Dendritic cell treated with granulocyte-macrophage colony-stimulating factor and Interleukin-4, amounts not matched to agents 40 ng/mL and 50 ng/mL, for 4 days (primary cell): ENCODE measurements around the gene CYP3A5.
"Not testable (repeated sequence)": the region's sequence is repeated elsewhere in the genome, so short reads cannot be mapped to it uniquely, and the experiment has no call there.

Source experiments
- H3K27ac Mint-ChIP-seq: one replicate; pipeline ENCODE4 v1.8.0; 2022; ENCODE audit warnings: mild to moderate bottlenecking, mixed read lengths
- H3K27me3 Mint-ChIP-seq: one replicate; pipeline ENCODE4 v1.8.0; 2022; ENCODE audit warnings: mild to moderate bottlenecking, mixed read lengths
- H3K36me3 Mint-ChIP-seq: one replicate; pipeline ENCODE4 v1.8.0; 2022; ENCODE audit warnings: low read depth, mixed read lengths
- H3K4me1 Mint-ChIP-seq: one replicate; pipeline ENCODE4 v1.8.0; 2022; ENCODE audit warnings: low read depth, mixed read lengths
- H3K4me3 Mint-ChIP-seq: one replicate; pipeline ENCODE4 v1.8.0; 2022; ENCODE audit warnings: mild to moderate bottlenecking, moderate library complexity, mixed read lengths
- H3K9me3 Mint-ChIP-seq: one replicate; pipeline ENCODE4 v1.8.0; 2022; ENCODE audit warnings: mixed read lengths
- intact Hi-C: fragments of 100-400 bp; cut with micrococcal nuclease; formaldehyde crosslinking; loops from one replicate; pipeline ENCODE4 v1.15.0; 2022

Gene CYP3A5

GRCh38 chr7:99642027-99642426 is 37.8 kb downstream of the CYP3A5 start:
- peaks cover 21% of the 10 kb centered on the region for H3K4me1 Mint-ChIP-seq
- intact Hi-C loops = no loop called here
- no peaks in the 10 kb centered on the region for H3K27me3 Mint-ChIP-seq
- no peaks in the 10 kb centered on the region for H3K9me3 Mint-ChIP-seq
- H3K4me3 Mint-ChIP-seq = no peak overlapping the region
- peaks cover 40% of the 10 kb centered on the region for H3K36me3 Mint-ChIP-seq
- no peak overlapping the region for H3K27ac Mint-ChIP-seq

DNA sequence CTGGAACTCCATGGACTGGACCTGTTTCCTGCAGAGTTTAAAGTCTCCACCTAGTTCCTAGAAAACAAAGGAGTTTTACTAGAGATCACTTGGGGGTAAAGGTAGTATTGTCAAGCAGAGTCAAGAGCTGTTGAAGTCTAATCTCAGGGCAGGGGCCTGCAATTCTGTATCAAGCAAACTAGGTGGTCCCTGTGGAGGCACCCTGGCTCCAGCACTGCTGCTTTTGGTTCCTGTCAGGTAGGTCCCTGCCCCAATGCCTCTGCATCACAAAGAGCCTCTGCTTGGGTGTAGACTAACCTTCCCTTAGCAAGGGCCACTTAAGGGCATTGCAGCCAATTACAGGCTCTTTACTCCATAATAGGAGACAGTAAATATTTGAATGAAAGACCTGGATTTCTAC is 40.5 kb downstream of the CYP3A5 start:
- intact Hi-C loops = no loop called here
- Mint-ChIP-seq H3K27me3 (no peaks in the 10 kb centered on the region), H3K9me3 (no peaks in the 10 kb centered on the region), H3K4me3 (no peak overlapping the region), H3K27ac (no peak overlapping the region), H3K4me1 (peaks cover 21% of the 10 kb centered on the region), H3K36me3 (peaks cover 33% of the 10 kb centered on the region)

GRCh38 chr7:99638731-99639130 is 41.1 kb downstream of the CYP3A5 start:
- Mint-ChIP-seq H3K9me3 (no peaks in the 10 kb centered on the region), H3K27me3 (no peaks in the 10 kb centered on the region), H3K36me3 (peaks cover 33% of the 10 kb centered on the region), H3K4me3 (no peak overlapping the region), H3K4me1 (peaks cover 21% of the 10 kb centered on the region), H3K27ac (no peak overlapping the region)
- intact Hi-C loops = no loop called here

GRCh38 chr7:99637414-99637813 is 42.4 kb downstream of the CYP3A5 start:
- intact Hi-C loops, H3K27ac Mint-ChIP-seq, H3K9me3 Mint-ChIP-seq, H3K4me3 Mint-ChIP-seq, H3K27me3 Mint-ChIP-seq: not testable (repeated sequence)
- H3K4me1 Mint-ChIP-seq = peaks cover 21% of the 10 kb centered on the region
- peaks cover 41% of the 10 kb centered on the region for H3K36me3 Mint-ChIP-seq

DNA sequence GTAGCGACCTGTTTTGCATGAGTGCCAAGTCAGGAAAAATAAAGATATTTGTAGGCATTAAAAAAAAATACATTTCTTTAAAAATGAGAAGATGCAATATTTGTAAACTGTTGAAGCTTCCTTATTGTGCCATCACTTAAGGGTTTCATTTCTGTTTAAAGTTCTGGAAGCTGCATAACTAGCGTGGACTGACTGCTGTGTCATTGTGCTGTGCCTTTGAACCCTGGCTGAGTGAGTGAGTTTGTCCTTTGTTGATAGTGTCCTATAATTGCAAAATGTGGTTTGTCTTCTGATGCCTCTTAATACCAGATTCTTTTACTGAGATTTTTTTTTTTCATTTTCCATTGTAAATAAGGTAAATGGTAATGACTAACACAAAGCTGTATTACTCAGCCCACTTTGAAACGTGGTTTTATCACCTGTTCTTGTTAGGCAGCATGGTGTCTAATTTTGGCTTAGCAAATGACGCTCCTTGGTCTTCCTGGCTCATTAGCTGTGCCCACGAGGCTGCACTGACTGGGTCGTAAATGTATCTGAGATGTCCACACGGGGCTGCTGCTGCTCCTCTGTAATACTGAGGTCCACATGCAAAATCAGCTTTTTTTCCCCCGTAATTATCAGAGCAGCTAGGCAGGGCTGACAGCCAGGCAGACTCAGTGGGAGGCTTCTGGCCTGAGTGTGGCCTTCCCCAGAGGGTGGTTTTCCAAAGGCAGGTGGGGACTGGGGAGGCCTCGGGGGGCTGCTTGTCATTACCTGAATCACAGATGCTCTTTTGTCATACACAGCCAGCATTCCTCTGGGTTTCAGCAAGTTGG is 48.3 kb downstream of the CYP3A5 start:
- Mint-ChIP-seq H3K27me3 (no peaks in the 10 kb centered on the region), H3K4me3 (no peak overlapping the region), H3K9me3 (no peaks in the 10 kb centered on the region), H3K27ac (peak overlapping the region; percentile 72), H3K4me1 (peaks cover 23% of the 10 kb centered on the region), H3K36me3 (peaks cover 79% of the 10 kb centered on the region)
- intact Hi-C loops = no loop called here

- Mint-ChIP-seq H3K27ac (no peak overlapping the region), H3K4me3 (no peak overlapping the region), H3K9me3 (no peaks in the 10 kb centered on the region), H3K27me3 (no peaks in the 10 kb centered on the region), H3K4me1 (peaks cover 34% of the 10 kb centered on the region), H3K36me3 (peaks cover 91% of the 10 kb centered on the region)
- intact Hi-C loops = no loop called here
Measured at GRCh38 chr7:99629643-99630042, 50.2 kb downstream of the CYP3A5 start.

- H3K27me3 Mint-ChIP-seq = no peaks in the 10 kb centered on the region
- H3K36me3 Mint-ChIP-seq = peaks cover 91% of the 10 kb centered on the region
- no peaks in the 10 kb centered on the region for H3K9me3 Mint-ChIP-seq
- no peak overlapping the region for H3K27ac Mint-ChIP-seq
- intact Hi-C loops = no loop called here
- H3K4me3 Mint-ChIP-seq = no peak overlapping the region
- H3K4me1 Mint-ChIP-seq = peaks cover 36% of the 10 kb centered on the region
Measured at GRCh38 chr7:99628471-99629465, 51.0 kb downstream of the CYP3A5 start.

GRCh38 chr7:99627513-99627912 is 52.3 kb downstream of the CYP3A5 start:
- Mint-ChIP-seq H3K4me3 (no peak overlapping the region), H3K36me3 (peaks cover 91% of the 10 kb centered on the region), H3K4me1 (peaks cover 36% of the 10 kb centered on the region), H3K27me3 (no peaks in the 10 kb centered on the region), H3K27ac (no peak overlapping the region), H3K9me3 (no peaks in the 10 kb centered on the region)
- intact Hi-C loops = no loop called here

GRCh38 chr7:99626661-99627060 is 53.1 kb downstream of the CYP3A5 start:
- Mint-ChIP-seq H3K27ac (peak overlapping the region; percentile 26), H3K4me3 (no peak overlapping the region), H3K9me3 (no peaks in the 10 kb centered on the region), H3K36me3 (peaks cover 92% of the 10 kb centered on the region), H3K4me1 (peaks cover 37% of the 10 kb centered on the region), H3K27me3 (no peaks in the 10 kb centered on the region)
- intact Hi-C loops = no loop called here

GRCh38 chr7:99625961-99626360 is 53.8 kb downstream of the CYP3A5 start:
- H3K4me1 Mint-ChIP-seq = peaks cover 37% of the 10 kb centered on the region

GRCh38 chr7:99625321-99625720 is 54.5 kb downstream of the CYP3A5 start:
- no peaks in the 10 kb centered on the region for H3K9me3 Mint-ChIP-seq
- H3K36me3 Mint-ChIP-seq = peaks cover 97% of the 10 kb centered on the region
- no peak overlapping the region for H3K27ac Mint-ChIP-seq
- H3K27me3 Mint-ChIP-seq = no peaks in the 10 kb centered on the region
- intact Hi-C loops = no loop called here
- H3K4me1 Mint-ChIP-seq = peaks cover 37% of the 10 kb centered on the region
- H3K4me3 Mint-ChIP-seq = no peak overlapping the region

More at GRCh38 chr7:99625961-99626360, 53.8 kb downstream of the CYP3A5 start:
- peak overlapping the region; percentile 26 for H3K27ac Mint-ChIP-seq
- no peak overlapping the region for H3K4me3 Mint-ChIP-seq
- no peaks in the 10 kb centered on the region for H3K27me3 Mint-ChIP-seq
- intact Hi-C loops = no loop called here
- no peaks in the 10 kb centered on the region for H3K9me3 Mint-ChIP-seq
- H3K36me3 Mint-ChIP-seq = peaks cover 96% of the 10 kb centered on the region

- peak overlapping the region; percentile 25 for H3K27ac Mint-ChIP-seq
- H3K27me3 Mint-ChIP-seq = no peaks in the 10 kb centered on the region
- H3K36me3 Mint-ChIP-seq = peaks cover 97% of the 10 kb centered on the region
- no peaks in the 10 kb centered on the region for H3K9me3 Mint-ChIP-seq
- H3K4me1 Mint-ChIP-seq = peaks cover 37% of the 10 kb centered on the region
- H3K4me3 Mint-ChIP-seq = no peak overlapping the region
- intact Hi-C loops = no loop called here
Measured at GRCh38 chr7:99624484-99624883, 55.3 kb downstream of the CYP3A5 start.

- peak overlapping the region; percentile 25 for H3K27ac Mint-ChIP-seq
- no peak overlapping the region for H3K4me3 Mint-ChIP-seq
- peaks cover 44% of the 10 kb centered on the region for H3K4me1 Mint-ChIP-seq
- intact Hi-C loops = no loop called here
- no peaks in the 10 kb centered on the region for H3K9me3 Mint-ChIP-seq
- peaks cover 97% of the 10 kb centered on the region for H3K36me3 Mint-ChIP-seq
- H3K27me3 Mint-ChIP-seq = no peaks in the 10 kb centered on the region
Measured at GRCh38 chr7:99623702-99624447, 55.9 kb downstream of the CYP3A5 start.
